ENCODE results near the gene THEMIS.

THEMIS gene

GRCh38 chr6:127812985-127813698 is 87.7 kb downstream of the THEMIS start:
- no peaks in the 10 kb centered on the region for H3K27me3 ChIP-seq (ENCODE audit: insufficient read depth, low read length, poor library complexity)
- no peak for TF ChIP-seq EZH2 (IDR thresholded peaks at IDR 0.05; ENCODE audit: borderline replicate concordance, low read depth, low read length, severe bottlenecking)
- no peak for TF ChIP-seq CTCF (IDR thresholded peaks at IDR 0.05; ENCODE audit: borderline replicate concordance, extremely low read depth, low read length, poor library complexity, severe bottlenecking)
- no peak overlapping the region for H2AFZ ChIP-seq (ENCODE audit: low read depth, low read length)
- no peaks in the 10 kb centered on the region for H3K36me3 ChIP-seq (ENCODE audit: insufficient read depth, low read length)
- DNase-seq (no peak), ATAC-seq (ENCODE audit: insufficient read depth, low read depth) (no peak)
- H3K9me3 ChIP-seq (ENCODE audit: insufficient read depth, low read length, severe bottlenecking), result no peaks in the 10 kb centered on the region
- no peak overlapping the region for H3K9ac ChIP-seq (ENCODE audit: low read depth, low read length)
- no peak overlapping the region for H3K4me2 ChIP-seq (ENCODE audit: insufficient read depth, low read length)
- H3K4me3 ChIP-seq (ENCODE audit: low read depth in 1 of 2, low read length in 2 of 2), result no peak overlapping the region
- no peak overlapping the region for H3K27ac ChIP-seq (ENCODE audit: low read length)
- H4K20me1 ChIP-seq (ENCODE audit: insufficient read depth, low read length), result no peaks in the 10 kb centered on the region
- no peaks in the 10 kb centered on the region for H3K79me2 ChIP-seq (ENCODE audit: insufficient read depth, low read length)
- peaks cover 3% of the 10 kb centered on the region; the same call in 1 of the 2 replicates for H3K4me1 ChIP-seq (ENCODE audit: insufficient read depth, low read length)

GRCh38 chr6:127811900-127812570 is 88.8 kb downstream of the THEMIS start:
- H3K27me3 ChIP-seq (ENCODE audit: insufficient read depth, low read length, poor library complexity), result no peaks in the 10 kb centered on the region

GRCh38 chr6:127807806-127808517 is 92.9 kb downstream of the THEMIS start:
- Histone ChIP-seq H4K20me1 (ENCODE audit: insufficient read depth, low read length) (no peaks in the 10 kb centered on the region), H3K79me2 (ENCODE audit: insufficient read depth, low read length) (no peaks in the 10 kb centered on the region), H3K4me1 (ENCODE audit: insufficient read depth, low read length) (no peaks in the 10 kb centered on the region), H2AFZ (ENCODE audit: low read depth, low read length) (no peak overlapping the region), H3K27me3 (ENCODE audit: insufficient read depth, low read length, poor library complexity) (no peaks in the 10 kb centered on the region), H3K27ac (ENCODE audit: low read length) (no peak overlapping the region), H3K9me3 (ENCODE audit: insufficient read depth, low read length, severe bottlenecking) (no peaks in the 10 kb centered on the region), H3K4me2 (ENCODE audit: insufficient read depth, low read length) (no peak overlapping the region), H3K9ac (ENCODE audit: low read depth, low read length) (no peak overlapping the region), H3K36me3 (ENCODE audit: insufficient read depth, low read length) (no peaks in the 10 kb centered on the region), H3K4me3 (ENCODE audit: low read depth in 1 of 2, low read length in 2 of 2) (no peak overlapping the region)
- DNase-seq (no peak), ATAC-seq (ENCODE audit: insufficient read depth, low read depth) (no peak)
- TF ChIP-seq EZH2 (IDR thresholded peaks at IDR 0.05; ENCODE audit: borderline replicate concordance, low read depth, low read length, severe bottlenecking), result no peak
- TF ChIP-seq CTCF (IDR thresholded peaks at IDR 0.05; ENCODE audit: borderline replicate concordance, extremely low read depth, low read length, poor library complexity, severe bottlenecking), result no peak

More at GRCh38 chr6:127811900-127812570, 88.8 kb downstream of the THEMIS start:
- Histone ChIP-seq H3K4me2 (ENCODE audit: insufficient read depth, low read length) (no peak overlapping the region), H2AFZ (ENCODE audit: low read depth, low read length) (no peak overlapping the region), H3K4me3 (ENCODE audit: low read depth in 1 of 2, low read length in 2 of 2) (no peak overlapping the region), H3K4me1 (ENCODE audit: insufficient read depth, low read length) (no peaks in the 10 kb centered on the region), H3K27ac (ENCODE audit: low read length) (no peak overlapping the region), H3K36me3 (ENCODE audit: insufficient read depth, low read length) (no peaks in the 10 kb centered on the region), H4K20me1 (ENCODE audit: insufficient read depth, low read length) (no peaks in the 10 kb centered on the region), H3K9ac (ENCODE audit: low read depth, low read length) (no peak overlapping the region), H3K79me2 (ENCODE audit: insufficient read depth, low read length) (no peaks in the 10 kb centered on the region), H3K9me3 (ENCODE audit: insufficient read depth, low read length, severe bottlenecking) (no peaks in the 10 kb centered on the region)
- 0 out of 3 replicates have a peak, but pooled peaks have one; percentile 19 for ATAC-seq (ENCODE audit: insufficient read depth, low read depth)
- no peak for TF ChIP-seq CTCF (IDR thresholded peaks at IDR 0.05; ENCODE audit: borderline replicate concordance, extremely low read depth, low read length, poor library complexity, severe bottlenecking)
- no peak for TF ChIP-seq EZH2 (IDR thresholded peaks at IDR 0.05; ENCODE audit: borderline replicate concordance, low read depth, low read length, severe bottlenecking)
- DNase-seq, result no peak

All from DND-41 (cell line).